Fibroblast of mammary gland (primary cell): Measurements from ENCODE around the gene SGPL1.

Source experiments
- DNase-seq: peaks from one replicate; pipeline ENCODE4 v3.0.0-alpha.2; 2010; ENCODE audit warnings: low read depth
- H3K4me3 ChIP-seq: 2 replicates; pipeline ENCODE4 v1.5.1; 2011; ENCODE audit warnings: low read depth, mild to moderate bottlenecking, low read length, moderate library complexity; ENCODE audit not compliant: control insufficient read depth
- CTCF ChIP-seq: conservative IDR thresholded peaks from 2 replicates; pipeline ENCODE4 v1.5.1; 2011; ENCODE audit warnings: low read depth, low read length, inconsistent platforms; ENCODE audit not compliant: control insufficient read depth, insufficient read depth

Gene SGPL1

GRCh38 chr10:70809726-70810125 is 6.0 kb upstream of the SGPL1 start:
- no peak for DNase-seq
- H3K4me3 ChIP-seq = no peak overlapping the region
- TF ChIP-seq CTCF = no peak

- TF ChIP-seq CTCF = no peak
Measured at GRCh38 chr10:70810967-70811366, 4.8 kb upstream of the SGPL1 start.

GRCh38 chr10:70811881-70812280 is 3.9 kb upstream of the SGPL1 start:
- no peak for TF ChIP-seq CTCF
- no peak for DNase-seq
- H3K4me3 ChIP-seq = no peak overlapping the region

More at GRCh38 chr10:70810967-70811366, 4.8 kb upstream of the SGPL1 start:
- no peak for DNase-seq
- H3K4me3 ChIP-seq = no peak overlapping the region

GRCh38 chr10:70812814-70813213 is 2.9 kb upstream of the SGPL1 start:
- DNase-seq = no peak
- no peak overlapping the region for H3K4me3 ChIP-seq
- no peak for TF ChIP-seq CTCF

GRCh38 chr10:70814126-70814525 is 1.6 kb upstream of the SGPL1 start:
- no peak for DNase-seq
- TF ChIP-seq CTCF = no peak
- H3K4me3 ChIP-seq = no peak overlapping the region

GRCh38 chr10:70816220-70816894 is 609 bp downstream of the SGPL1 start:
- DNase-seq = peak; percentile 85
- peak overlapping the region; percentile 83 for H3K4me3 ChIP-seq
- TF ChIP-seq CTCF = no peak
